Bronchial epithelial cell (primary cell): ENCODE measurements around the gene KIR2DL4. TPM values are rescaled to one million over a fixed set of nuclear protein-coding genes. Genes with fewer than 3 reads are reported as not detected.
A peak's percentile ranks its signal among the peaks of the same experiment; 100 is the strongest.
"Not testable (repeated sequence)": the region's sequence is repeated elsewhere in the genome, so short reads cannot be mapped to it uniquely, and the experiment has no call there.

Experiments
- DNase-seq: peaks from one replicate; pipeline ENCODE4 v3.0.0-alpha.2; 2010; ENCODE audit warnings: low read depth
- FAIRE-seq: peaks from 2 replicates; lab custom pipeline; 2011; peaks lifted over from hg19 to GRCh38; lab: Jason Lieb, UNC
- H3K27me3 ChIP-seq: 2 replicates; pipeline ENCODE4 v1.5.1; 2011; ENCODE audit warnings: low read length; ENCODE audit not compliant: control insufficient read depth, insufficient read depth
- H3K36me3 ChIP-seq: 2 replicates; pipeline ENCODE4 v1.5.1; 2011; ENCODE audit warnings: low read length; ENCODE audit not compliant: control insufficient read depth, insufficient read depth
- H3K4me3 ChIP-seq: 2 replicates; pipeline ENCODE4 v1.5.1; 2011; ENCODE audit warnings: mild to moderate bottlenecking, low read depth, low read length, control low read depth
- total RNA-seq: library from RNA; depleted of rRNA; stranded (reverse); fragments of >200 nt; gene quantifications from 2 replicates; pipeline ENCODE4 v1.2.1, GENCODE V29; 2014
- TF ChIP-seq, protein P1 (sequence below): IDR thresholded peaks from 2 replicates; pipeline ENCODE4 v1.5.1; 2011; ENCODE audit warnings: mild to moderate bottlenecking, moderate library complexity, low read length, control low read depth, inconsistent platforms; ENCODE audit not compliant: insufficient read depth, severe bottlenecking

Gene KIR2DL4
- total RNA-seq, 1 donor from 2014 or later = not detected

- Histone ChIP-seq H3K27me3 (no peaks in the 10 kb centered on the region), H3K36me3 (no peaks in the 10 kb centered on the region), H3K4me3 (no peak overlapping the region)
- FAIRE-seq (no peak), DNase-seq (no peak)
- TF ChIP-seq, protein P1, sequence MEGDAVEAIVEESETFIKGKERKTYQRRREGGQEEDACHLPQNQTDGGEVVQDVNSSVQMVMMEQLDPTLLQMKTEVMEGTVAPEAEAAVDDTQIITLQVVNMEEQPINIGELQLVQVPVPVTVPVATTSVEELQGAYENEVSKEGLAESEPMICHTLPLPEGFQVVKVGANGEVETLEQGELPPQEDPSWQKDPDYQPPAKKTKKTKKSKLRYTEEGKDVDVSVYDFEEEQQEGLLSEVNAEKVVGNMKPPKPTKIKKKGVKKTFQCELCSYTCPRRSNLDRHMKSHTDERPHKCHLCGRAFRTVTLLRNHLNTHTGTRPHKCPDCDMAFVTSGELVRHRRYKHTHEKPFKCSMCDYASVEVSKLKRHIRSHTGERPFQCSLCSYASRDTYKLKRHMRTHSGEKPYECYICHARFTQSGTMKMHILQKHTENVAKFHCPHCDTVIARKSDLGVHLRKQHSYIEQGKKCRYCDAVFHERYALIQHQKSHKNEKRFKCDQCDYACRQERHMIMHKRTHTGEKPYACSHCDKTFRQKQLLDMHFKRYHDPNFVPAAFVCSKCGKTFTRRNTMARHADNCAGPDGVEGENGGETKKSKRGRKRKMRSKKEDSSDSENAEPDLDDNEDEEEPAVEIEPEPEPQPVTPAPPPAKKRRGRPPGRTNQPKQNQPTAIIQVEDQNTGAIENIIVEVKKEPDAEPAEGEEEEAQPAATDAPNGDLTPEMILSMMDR = no peak
Observed at GRCh38 chr19:54850930-54851329, 47.5 kb downstream of the KIR2DL4 start.

GRCh38 chr19:54851353-54851752, 47.9 kb downstream of the KIR2DL4 start:
- DNase-seq (no peak), FAIRE-seq (peak; percentile 47)
- Histone ChIP-seq H3K4me3 (no peak overlapping the region), H3K27me3 (no peaks in the 10 kb centered on the region), H3K36me3 (no peaks in the 10 kb centered on the region)
- TF ChIP-seq, protein P1 = no peak

DNA sequence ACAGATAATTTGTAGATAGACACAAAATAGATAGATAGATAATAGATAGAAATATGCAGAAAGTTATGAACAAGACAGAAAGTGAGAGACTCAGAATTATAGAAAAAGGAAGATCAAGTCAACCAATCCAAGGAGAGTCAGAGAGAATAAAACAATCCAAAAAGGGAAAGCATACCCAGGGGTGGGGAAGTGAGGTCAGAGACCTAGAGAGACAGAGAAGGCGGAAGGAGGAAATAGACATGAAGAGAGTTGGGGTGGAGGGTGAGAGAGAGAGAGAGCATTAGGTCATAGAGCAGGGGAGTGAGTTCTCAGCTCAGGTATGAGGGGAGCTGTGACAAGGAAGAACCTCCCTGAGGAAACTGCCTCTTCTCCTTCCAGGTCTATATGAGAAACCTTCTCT, 51.8 kb downstream of the KIR2DL4 start:
- H3K36me3 ChIP-seq, DNase-seq, FAIRE-seq, H3K27me3 ChIP-seq, H3K4me3 ChIP-seq: not testable (repeated sequence)

GRCh38 chr19:54858476-54858875, 55.1 kb downstream of the KIR2DL4 start:
- DNase-seq, H3K36me3 ChIP-seq, FAIRE-seq, H3K27me3 ChIP-seq, H3K4me3 ChIP-seq: not testable (repeated sequence)

GRCh38 chr19:54859421-54859820, 56.0 kb downstream of the KIR2DL4 start:
- H3K27me3 ChIP-seq, FAIRE-seq, H3K4me3 ChIP-seq, DNase-seq, H3K36me3 ChIP-seq: not testable (repeated sequence)

GRCh38 chr19:54863459-54863858, 60.0 kb downstream of the KIR2DL4 start:
- not testable (repeated sequence) for DNase-seq, H3K27me3 ChIP-seq, H3K36me3 ChIP-seq, FAIRE-seq, H3K4me3 ChIP-seq

Other genes starting within 250 kb of the KIR2DL4 start
- not detected in 2 replicates for gene LILRA2, start 229.8 kb upstream of the KIR2DL4 start, total RNA-seq
- gene LILRA1, start 210.0 kb upstream of the KIR2DL4 start, total RNA-seq = not detected in 2 replicates
- gene LILRB1, start 173.1 kb upstream of the KIR2DL4 start, total RNA-seq = not detected in 2 replicates
- not detected in 2 replicates for gene LILRB4, start 140.6 kb upstream of the KIR2DL4 start, total RNA-seq
- gene KIR3DL3, start 79.2 kb upstream of the KIR2DL4 start, total RNA-seq = not detected in 2 replicates
- gene KIR2DL3, start 65.1 kb upstream of the KIR2DL4 start, total RNA-seq = not detected in 2 replicates
- not detected in 2 replicates for gene KIR2DL1, start 33.8 kb upstream of the KIR2DL4 start, total RNA-seq
- gene KIR3DL1, start 12.9 kb downstream of the KIR2DL4 start, total RNA-seq = not detected in 2 replicates
- gene KIR2DS4, start 29.1 kb downstream of the KIR2DL4 start, total RNA-seq = not detected in 2 replicates
- gene KIR3DL2, start 46.8 kb downstream of the KIR2DL4 start, total RNA-seq = not detected in 2 replicates
- not detected in 2 replicates for gene FCAR, start 70.6 kb downstream of the KIR2DL4 start, total RNA-seq
- not detected in 2 replicates for gene NCR1, start 102.5 kb downstream of the KIR2DL4 start, total RNA-seq
- gene NLRP7, start 143.9 kb downstream of the KIR2DL4 start, total RNA-seq = 0.13 TPM in 1 of 2 replicates, not detected in the other
- gene NLRP2, start 162.8 kb downstream of the KIR2DL4 start, total RNA-seq = 9.0 and 36.7 TPM in 2 replicates
- not detected in 2 replicates for gene GP6, start 234.7 kb downstream of the KIR2DL4 start, total RNA-seq